BJ (cell line): Measurements from ENCODE around the gene DMRTB1. TPM values are rescaled to one million over a fixed set of nuclear protein-coding genes. Genes with fewer than 3 reads are reported as not detected.

Source experiments
- CTCF ChIA-PET: fragments of 350-600 bp; formaldehyde crosslinking; extraction: SDS; loops from one replicate; lab custom pipeline; 2021; ENCODE audit warnings: antibody characterized with exemption, inconsistent platforms; lab: Yijun Ruan, JAX
- POLR2A ChIA-PET: fragments of 300-600 bp; sonication (Branson Sonifier 250); formaldehyde crosslinking; extraction: SDS; loops from one replicate; lab custom pipeline; 2021; ENCODE audit warnings: antibody characterized with exemption; lab: Charles Lee
- DNase-seq: peaks from one replicate; pipeline ENCODE4 v3.0.0-alpha.2; 2011; ENCODE audit warnings: low read depth
- H3K27me3 ChIP-seq: 2 replicates; pipeline ENCODE4 v1.6.0; 2011; ENCODE audit warnings: low read length; ENCODE audit not compliant: control insufficient read depth, insufficient read depth
- H3K36me3 ChIP-seq: 2 replicates; pipeline ENCODE4 v1.5.1; 2011; ENCODE audit warnings: low read length; ENCODE audit not compliant: control insufficient read depth, insufficient read depth
- H3K4me3 ChIP-seq: 2 replicates; pipeline ENCODE4 v1.5.1; 2011; ENCODE audit warnings: low read depth, mild to moderate bottlenecking, control low read depth, low read length
- CTCF ChIP-seq: IDR thresholded peaks from 2 replicates; pipeline ENCODE4 v1.5.1; 2011; ENCODE audit warnings: low read depth, mild to moderate bottlenecking, control low read depth, inconsistent platforms, low read length, moderate library complexity; ENCODE audit not compliant: insufficient read depth
- polyA plus RNA-seq: library from polyadenylated mRNA; depleted of rRNA; stranded (reverse); fragments of >200 nt; gene quantifications from 2 replicates; pipeline ENCODE4 v1.2.3, GENCODE V29; 2011

Gene DMRTB1
- polyA plus RNA-seq, 1 experiment, result not detected

GRCh38 chr1:53449693-53450092 lies 9.5 kb upstream of the DMRTB1 start:
- H3K36me3 ChIP-seq, result no peaks in the 10 kb centered on the region
- CTCF ChIA-PET, result interaction anchor here (0.5 to 3.3 kb wide), 10 partner anchors 9 to 103 kb away, joined by 3 to 13 read pairs (median 4); no protein-coding TSS in a partner anchor
- POLR2A ChIA-PET, result no interaction called here
- H3K4me3 ChIP-seq, result no peak overlapping the region
- no peak for DNase-seq
- no peaks in the 10 kb centered on the region for H3K27me3 ChIP-seq
- TF ChIP-seq CTCF, result no peak

GRCh38 chr1:53450225-53450624 lies 9.0 kb upstream of the DMRTB1 start:
- TF ChIP-seq CTCF, result peak; percentile 33
- Histone ChIP-seq H3K27me3 (no peaks in the 10 kb centered on the region), H3K4me3 (no peak overlapping the region), H3K36me3 (no peaks in the 10 kb centered on the region)
- ChIA-PET CTCF (interaction anchor here (0.5 to 3.3 kb wide), 11 partner anchors 8 to 103 kb away, joined by 3 to 13 read pairs (median 3); no protein-coding TSS in a partner anchor), POLR2A (no interaction called here)
- DNase-seq, result no peak

GRCh38 chr1:53454019-53454418 lies 5.2 kb upstream of the DMRTB1 start:
- no peak for TF ChIP-seq CTCF
- no peak for DNase-seq
- ChIA-PET POLR2A (no interaction called here), CTCF (no interaction called here)
- Histone ChIP-seq H3K27me3 (no peaks in the 10 kb centered on the region), H3K36me3 (no peaks in the 10 kb centered on the region), H3K4me3 (no peak overlapping the region)

GRCh38 chr1:53455364-53455991 lies 3.7 kb upstream of the DMRTB1 start:
- CTCF ChIA-PET, result no interaction called here
- no peaks in the 10 kb centered on the region for H3K27me3 ChIP-seq

GRCh38 chr1:53458634-53459033 lies 565 bp upstream of the DMRTB1 start:
- no peak for DNase-seq
- Histone ChIP-seq H3K4me3 (no peak overlapping the region), H3K36me3 (no peaks in the 10 kb centered on the region; the same call in 1 of the 2 replicates), H3K27me3 (no peaks in the 10 kb centered on the region)
- TF ChIP-seq CTCF, result no peak
- CTCF ChIA-PET, result interaction anchor here (1.1 to 1.6 kb wide), 2 partner anchors 9 to 15 kb away, joined by 3 to 4 read pairs; no protein-coding TSS in a partner anchor
- POLR2A ChIA-PET, result no interaction called here

More at GRCh38 chr1:53455364-53455991, 3.7 kb upstream of the DMRTB1 start:
- DNase-seq, result no peak
- no peak for TF ChIP-seq CTCF
- Histone ChIP-seq H3K36me3 (no peaks in the 10 kb centered on the region), H3K4me3 (no peak overlapping the region)
- POLR2A ChIA-PET, result no interaction called here
